ENCODE results near the gene CCDC12. TPM values are rescaled to one million over a fixed set of nuclear protein-coding genes. Genes with fewer than 3 reads are reported as not detected.

CCDC12 gene
- total RNA-seq, 1 donor from 2014 or later, result 39.6 TPM

GRCh38 chr3:46882377-46883053, 94.0 kb downstream of the CCDC12 start:
- no peak for DNase-seq (ENCODE audit: extremely low read depth, low read depth, low spot score)

- DNase-seq (ENCODE audit: extremely low read depth, low read depth, low spot score), result no peak
Measured at GRCh38 chr3:46881596-46882376, 94.8 kb downstream of the CCDC12 start.

DNA sequence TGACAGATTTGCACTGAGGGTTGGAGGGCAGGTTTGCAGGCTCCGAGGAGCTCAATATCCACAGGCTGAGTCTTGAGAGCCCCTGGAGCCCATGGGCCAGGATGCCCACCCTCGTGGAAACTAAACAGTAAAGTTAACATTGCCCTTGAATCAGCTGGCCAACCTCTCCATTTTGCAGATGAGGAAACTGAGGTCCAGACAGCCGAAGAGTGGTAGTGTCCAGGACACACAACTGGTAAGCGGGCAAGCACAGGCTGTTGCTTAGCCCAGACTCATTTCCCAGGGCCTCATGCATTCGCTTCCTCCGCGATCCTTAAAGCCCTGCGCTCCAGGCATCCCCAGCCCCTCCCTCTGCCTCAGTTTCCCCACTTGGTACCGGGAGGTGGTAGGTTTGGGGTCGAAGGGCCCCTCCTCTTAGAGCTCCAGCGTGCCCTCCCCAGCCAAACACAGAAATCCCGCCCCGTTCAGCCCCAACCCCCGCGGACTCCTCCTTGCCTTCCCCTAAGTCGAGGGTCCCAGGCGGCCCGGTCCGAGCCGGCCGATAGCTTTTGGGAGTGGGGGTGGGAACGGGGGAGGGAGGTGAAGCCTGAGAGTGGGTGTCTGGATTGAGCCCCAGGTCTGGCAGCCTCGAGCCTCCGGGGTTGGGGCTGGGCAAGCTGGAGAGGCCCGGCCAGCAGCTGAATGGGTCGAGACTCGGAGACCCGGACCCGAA, 95.5 kb downstream of the CCDC12 start:
- DNase-seq (ENCODE audit: extremely low read depth, low read depth, low spot score), result no peak

- no peak for DNase-seq (ENCODE audit: extremely low read depth, low read depth, low spot score)
Measured at GRCh38 chr3:46878781-46879436, 97.6 kb downstream of the CCDC12 start.

GRCh38 chr3:46877406-46878125, 99.0 kb downstream of the CCDC12 start, which contains the start of gene PTH1R:
PTH1R (plus strand) TSS chr3:46877721; CDS start chr3:46883560, 5,839 bp downstream.
- no peak for DNase-seq (ENCODE audit: extremely low read depth, low read depth, low spot score)

DNA sequence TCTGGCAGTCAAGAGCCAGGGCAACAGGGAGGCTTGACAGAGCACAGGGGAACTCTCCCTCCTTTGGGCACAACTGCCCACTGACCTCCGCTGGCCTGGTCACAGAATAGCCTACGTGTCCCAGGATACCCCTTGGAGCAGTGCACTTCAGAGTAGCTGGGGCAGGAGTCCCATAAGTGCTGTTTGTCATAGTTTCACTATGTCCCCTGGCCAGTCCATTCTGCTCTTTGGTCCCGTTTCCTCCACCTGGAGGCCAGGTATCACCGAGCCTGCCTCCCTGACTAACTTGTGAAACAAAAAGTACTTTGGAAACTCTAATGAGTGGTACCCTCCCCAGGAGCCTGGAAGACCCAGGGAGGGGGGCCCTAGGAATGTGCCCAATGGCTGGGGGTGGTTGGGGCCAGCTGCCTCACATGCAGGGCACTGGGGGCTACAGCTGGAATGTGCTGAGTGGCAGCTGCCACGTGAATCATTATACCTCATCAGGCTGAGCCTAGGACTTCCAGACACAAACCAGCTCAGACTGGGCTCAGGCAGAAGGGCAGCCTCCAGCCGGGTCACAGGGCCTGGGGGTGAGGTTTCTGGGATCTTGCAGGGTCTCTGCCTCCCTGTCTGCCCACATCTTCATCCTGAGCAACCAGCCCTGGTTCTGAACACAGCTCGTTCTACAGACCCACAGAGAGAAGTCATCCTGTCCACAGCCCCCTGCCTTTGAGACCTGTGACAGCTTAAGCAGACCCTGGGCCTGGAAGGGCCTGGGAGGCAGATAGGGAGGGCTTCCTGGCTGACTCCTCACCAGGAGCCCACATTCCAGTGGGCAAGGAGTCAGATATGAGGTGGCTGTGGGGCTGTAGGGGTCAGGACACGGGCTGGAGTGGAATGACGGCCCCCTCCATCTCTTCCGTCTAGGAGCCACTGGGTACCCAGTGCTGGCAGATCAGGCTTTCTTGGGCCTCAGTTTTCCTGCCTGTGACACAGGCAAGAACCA, 99.9 kb downstream of the CCDC12 start:
- no peak for DNase-seq (ENCODE audit: extremely low read depth, low read depth, low spot score)

DNA sequence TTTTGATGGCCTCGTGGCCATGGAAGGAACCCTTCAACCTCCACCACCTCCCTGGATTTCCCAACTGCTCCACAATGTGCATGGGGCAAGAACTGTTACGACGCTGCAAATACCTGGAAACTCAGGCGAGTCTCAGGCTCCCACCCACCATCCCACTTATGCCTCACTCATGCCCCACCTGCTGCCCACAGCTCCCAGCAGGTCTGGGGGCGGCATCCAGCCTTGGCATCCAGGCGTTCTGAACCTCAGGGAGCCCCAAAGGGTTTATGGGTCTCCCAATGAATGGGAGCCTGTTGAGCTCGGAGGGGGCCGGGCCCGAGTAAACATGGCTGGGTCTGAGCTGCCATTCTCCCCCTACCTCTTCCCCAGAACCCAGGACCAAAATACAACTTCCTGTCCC, 101.0 kb downstream of the CCDC12 start:
- DNase-seq (ENCODE audit: extremely low read depth, low read depth, low spot score), result no peak

- no peak for DNase-seq (ENCODE audit: extremely low read depth, low read depth, low spot score)
Measured at GRCh38 chr3:46874430-46874829, 102.1 kb downstream of the CCDC12 start.

GRCh38 chr3:46873521-46873920, 103.0 kb downstream of the CCDC12 start:
- DNase-seq (ENCODE audit: extremely low read depth, low read depth, low spot score), result no peak

Other genes with a start within 250 kb of the CCDC12 start
- not detected in 2 replicates for gene MYL3, start 113.3 kb downstream of the CCDC12 start, total RNA-seq
- not detected in 2 replicates for gene PTH1R, start 99.0 kb downstream of the CCDC12 start, total RNA-seq
- gene NBEAL2, start 2.9 kb upstream of the CCDC12 start, total RNA-seq, result 51.7 and 98.0 TPM in 2 replicates
- 30.0 and 43.2 TPM in 2 replicates for gene SETD2, start 187.4 kb upstream of the CCDC12 start, total RNA-seq

Measured in glomerular endothelial cell (primary cell).